HG02885 (cell line): ENCODE measurements around the gene SAMD11.

Experiments
- ATAC-seq: cut with Tn5 transposase; IDR thresholded peaks from one replicate; pipeline ENCODE4 v1.9.1; 2021; ENCODE audit warnings: mild to moderate bottlenecking; ENCODE audit not compliant: unreplicated experiment, poor library complexity

Gene SAMD11

GRCh38 chr1:904310-904950 is 19.3 kb upstream of the SAMD11 start:
- peak; percentile 56 for ATAC-seq

DNA sequence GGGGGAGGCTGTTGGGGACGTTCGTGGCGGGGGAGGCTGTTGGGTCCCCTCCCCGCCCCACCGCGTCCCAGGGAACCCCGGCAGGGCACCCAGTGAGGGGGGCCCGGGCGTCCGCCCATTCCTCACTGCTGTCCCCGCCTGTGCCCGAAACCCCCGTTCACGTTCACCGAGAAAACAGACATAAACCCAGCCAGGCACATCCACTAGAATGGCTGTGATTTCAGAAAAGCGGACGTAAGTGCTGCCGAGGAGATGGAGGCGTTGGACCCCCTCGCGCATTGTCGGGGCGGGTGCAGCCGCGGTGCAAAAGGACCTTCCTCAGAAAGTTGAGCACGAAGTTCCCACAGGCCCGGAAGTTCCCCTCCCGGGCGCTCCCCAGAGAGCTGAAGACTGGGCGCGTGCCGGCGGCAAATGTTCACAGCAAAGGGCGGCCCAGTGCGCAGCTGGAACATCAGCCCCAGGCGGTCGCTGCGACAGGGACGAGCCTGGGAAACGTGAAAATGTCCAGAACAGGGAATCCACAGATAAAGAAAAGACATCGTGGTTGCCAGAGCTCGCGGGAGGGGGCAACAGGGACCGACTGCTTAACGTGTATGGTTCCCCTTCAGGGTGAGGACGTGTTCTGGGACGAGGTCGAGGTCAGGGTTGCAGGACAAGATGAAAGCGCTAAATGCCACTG is 18.5 kb upstream of the SAMD11 start:
- ATAC-seq = peak; percentile 7

GRCh38 chr1:905811-906599 is 17.7 kb upstream of the SAMD11 start:
- no peak for ATAC-seq

- no peak for ATAC-seq
These were observed 16.9 kb upstream of the SAMD11 start for GRCh38 chr1:906600-907420.

DNA sequence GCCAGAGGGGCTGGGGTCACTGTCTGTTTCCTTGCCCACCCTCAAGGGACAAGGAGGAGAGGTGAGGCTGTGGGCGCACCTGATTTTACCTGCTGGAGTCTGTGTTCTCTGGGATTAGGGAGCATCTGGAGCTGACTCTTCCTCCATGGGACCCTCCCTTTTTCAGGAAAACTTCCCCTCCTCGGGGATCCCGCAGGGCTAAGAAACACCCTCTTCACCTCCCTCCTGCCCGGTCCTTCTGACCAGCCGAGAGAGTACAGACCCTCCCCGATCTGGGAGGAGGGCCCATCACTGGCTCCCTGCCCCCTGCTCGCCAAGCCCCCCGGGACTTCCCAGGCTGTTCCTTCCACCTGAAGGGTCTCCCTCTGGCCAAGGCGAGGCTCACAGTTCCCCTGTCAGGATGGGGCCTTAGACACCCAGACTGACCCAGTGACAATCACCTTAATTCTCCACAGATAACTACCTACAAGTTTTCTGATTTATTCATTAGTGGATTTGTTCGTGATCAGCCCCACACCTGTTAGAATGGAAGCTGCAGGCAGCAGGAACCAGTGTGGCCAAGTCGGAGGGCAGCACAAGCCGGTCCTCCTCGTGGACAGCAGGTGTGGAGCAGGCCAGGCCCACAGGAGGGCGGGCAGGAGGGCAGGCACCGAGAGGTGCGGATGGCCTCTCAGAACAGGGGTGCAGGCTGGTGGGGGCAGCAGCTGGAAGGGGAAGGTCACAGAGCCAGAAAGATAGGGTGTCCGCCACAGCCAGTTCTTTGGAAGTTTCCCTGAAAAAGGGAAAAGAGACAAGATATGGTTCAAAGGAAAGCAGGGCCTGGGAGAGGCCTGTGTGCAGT is 15.9 kb upstream of the SAMD11 start:
- no peak for ATAC-seq

DNA sequence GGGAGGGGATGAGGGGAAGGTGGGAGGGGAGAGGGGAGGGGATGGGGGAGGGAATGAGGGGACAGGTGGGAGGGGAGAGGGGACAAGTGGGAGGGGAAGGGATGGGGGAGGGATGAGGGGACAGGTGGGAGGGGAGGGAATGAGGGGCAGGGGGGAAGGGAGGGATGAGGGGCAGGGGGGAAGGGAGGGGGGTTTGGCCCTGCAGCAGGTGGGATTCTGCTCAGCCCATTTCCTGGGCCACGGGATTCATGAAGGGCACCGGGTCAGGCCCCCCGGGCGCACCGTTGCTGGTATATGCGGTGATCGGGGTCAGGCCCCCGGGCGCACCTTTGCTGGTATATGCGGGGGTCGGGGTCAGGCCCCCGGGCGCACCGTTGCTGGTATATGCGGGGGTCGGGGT is 15.1 kb upstream of the SAMD11 start:
- ATAC-seq = no peak

GRCh38 chr1:909861-910310 is 13.8 kb upstream of the SAMD11 start:
- ATAC-seq = no peak

DNA sequence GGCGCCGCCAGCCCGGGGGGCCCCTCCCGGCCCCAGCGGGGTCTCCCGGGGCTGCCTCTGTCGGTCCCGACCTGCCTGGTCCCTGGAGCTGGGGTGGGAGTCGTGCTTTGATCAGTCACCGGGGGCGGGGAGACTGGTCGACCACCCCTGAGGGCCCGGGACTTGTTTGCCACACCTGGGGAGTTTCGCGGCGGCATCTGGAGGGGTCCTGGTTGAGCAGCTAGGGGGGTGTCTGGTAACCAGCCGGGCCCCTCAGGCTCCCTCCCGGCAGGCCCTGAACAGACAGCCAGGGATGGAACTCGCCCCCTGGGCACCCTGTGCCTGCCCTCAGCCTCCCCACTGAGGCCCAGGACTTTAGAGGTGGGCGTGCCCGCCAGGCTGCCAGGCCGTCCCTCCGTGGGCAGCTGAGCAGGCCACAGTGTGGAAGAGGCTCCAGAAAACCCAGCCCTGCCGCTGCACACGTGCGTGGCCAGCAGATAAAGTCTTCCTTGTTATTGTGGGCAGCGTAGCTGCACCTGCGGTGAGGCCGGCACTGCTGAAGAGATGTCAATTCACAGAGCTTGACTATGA is 13.3 kb upstream of the SAMD11 start:
- no peak for ATAC-seq

GRCh38 chr1:910881-911721 is 12.6 kb upstream of the SAMD11 start:
- ATAC-seq = no peak

DNA sequence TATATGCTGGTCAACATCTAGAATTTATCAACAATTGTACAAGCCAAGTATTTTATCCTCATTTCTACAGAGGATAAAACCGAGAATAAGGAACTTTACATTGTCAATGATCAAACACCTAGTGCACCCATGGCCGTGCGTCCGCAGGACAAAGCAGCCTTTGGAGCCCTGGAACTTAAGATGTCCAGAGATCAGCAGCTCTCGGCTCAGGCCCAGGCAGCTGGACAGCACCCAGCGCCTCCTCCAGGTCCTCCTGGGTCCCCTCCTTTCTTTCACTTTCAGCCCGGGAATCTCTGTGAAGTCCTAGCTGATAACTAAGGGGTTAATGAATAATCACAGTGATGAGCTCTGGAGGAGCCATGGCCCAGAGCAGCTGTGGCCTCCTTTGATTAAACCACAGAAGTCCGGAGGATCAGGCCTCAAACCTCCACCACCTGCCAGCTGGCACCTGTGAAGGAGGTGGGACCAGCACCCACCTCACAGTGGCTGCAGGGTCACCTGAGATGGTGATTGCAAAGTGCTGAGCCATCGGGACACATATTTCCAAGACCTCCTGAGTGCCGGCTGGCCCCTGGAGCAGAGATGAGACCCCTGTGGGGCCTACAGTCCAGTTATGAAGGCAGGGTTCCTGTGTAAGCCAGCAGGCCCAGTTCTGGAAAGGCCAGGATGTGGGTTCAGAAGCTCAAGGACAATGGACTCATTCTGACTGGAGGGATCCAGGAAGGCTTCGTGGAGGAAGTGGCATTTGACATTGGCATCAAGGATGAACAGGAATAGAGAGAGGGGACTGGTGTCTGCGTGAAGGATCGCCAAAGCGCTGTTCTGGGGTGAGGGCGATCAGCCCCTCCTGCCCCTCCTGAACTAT is 11.6 kb upstream of the SAMD11 start:
- ATAC-seq = no peak

DNA sequence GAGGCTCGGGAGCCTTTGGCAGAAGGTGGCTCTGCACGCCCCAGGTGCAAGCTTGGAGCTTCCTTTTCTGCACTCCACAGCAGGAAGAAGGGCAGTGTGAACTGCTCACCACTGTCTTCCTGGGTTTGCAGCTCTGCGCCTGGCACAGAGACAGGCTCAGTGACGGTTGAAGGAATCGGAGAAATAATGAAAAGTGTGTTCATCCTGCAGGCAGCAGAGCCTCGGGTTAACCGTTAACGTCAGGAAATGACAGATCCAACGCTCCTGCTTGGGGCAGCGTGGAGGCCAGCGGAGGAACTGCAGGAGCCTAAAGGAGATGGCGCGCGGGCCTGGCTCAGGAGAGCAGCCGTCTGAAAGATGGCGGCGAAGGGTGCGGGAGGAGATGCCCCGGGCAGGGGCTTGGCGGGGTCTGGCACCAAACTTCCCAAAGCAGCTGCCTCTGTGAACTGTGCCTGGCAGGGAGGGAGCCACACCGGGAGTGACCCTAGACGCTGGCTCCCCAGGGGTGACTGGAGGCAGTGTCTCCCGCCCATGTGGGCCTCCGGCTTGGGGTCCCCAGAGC is 10.9 kb upstream of the SAMD11 start:
- ATAC-seq = no peak

DNA sequence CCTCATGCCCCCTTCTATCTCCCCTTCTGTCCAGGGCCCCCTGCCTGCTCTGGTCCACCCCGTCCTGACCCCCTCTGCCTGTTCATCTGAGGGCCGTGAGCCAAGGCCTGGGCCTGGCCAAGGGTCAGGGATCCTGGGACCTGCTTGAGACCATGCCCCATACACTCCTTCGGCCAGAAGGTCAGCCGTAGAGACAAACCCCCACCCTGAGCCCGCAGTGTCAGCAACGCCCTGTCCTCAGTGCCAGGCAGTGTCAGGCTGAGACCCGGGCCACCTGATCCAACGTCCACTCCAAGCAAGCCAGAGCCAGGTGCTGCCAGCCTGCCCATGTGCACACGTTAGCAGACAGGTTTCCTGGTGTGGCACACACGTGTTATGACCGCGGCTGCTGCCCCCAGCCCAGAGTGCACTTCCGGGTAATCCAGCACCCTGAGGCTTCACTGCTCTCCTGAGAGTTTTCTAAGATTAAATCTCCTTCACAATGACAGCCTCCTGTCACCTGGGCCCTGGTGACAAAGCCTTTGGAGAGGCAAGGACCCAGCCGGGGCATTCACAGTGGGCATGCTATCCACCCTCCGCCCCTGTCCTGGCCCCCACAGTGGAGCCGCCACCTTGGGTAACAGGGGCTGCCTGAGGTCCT is 10.1 kb upstream of the SAMD11 start:
- no peak for ATAC-seq

DNA sequence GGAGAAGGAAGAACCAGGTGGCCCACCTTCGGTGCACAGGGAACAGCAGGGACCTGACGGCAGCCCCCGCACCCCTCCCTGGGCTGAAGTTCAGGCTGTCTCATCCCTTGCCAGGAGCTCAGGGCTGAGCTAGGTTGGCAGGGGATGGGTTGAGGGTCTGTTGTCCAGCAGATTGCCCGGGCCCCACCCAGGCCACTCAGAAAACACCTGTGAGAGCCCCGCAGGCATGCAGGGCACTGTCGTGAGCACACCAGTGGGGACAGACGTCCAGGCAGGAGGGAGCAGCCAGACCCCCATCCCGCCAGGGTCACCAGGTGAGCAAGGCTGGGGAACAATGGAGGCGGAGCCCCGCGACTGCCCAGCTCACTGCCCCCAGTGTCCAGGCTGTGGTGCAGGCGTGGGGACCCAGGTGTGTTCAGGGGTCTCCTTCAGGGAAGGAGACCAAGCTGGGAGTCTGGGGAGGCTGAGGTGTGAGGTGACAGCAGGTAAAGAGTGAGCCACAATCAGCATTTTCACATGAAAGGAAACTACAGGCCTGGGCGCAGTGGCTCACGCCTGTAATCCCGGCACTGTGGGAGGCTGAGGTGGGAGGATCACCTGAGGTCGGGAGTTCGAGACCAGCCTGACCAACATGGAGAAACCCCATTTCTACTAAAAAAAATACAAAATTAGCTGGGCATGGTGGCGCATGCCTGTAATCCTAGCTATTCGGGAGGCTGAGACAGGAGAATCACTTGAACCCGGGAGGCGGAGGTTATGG is 9.4 kb upstream of the SAMD11 start:
- ATAC-seq = no peak

- ATAC-seq = no peak
These were observed 8.8 kb upstream of the SAMD11 start for GRCh38 chr1:914891-915280.

- ATAC-seq = no peak
These were observed 8.2 kb upstream of the SAMD11 start for GRCh38 chr1:915295-916172.
